ENCODE results near the gene MET. TPM values are rescaled to one million over a fixed set of nuclear protein-coding genes. Genes with fewer than 3 reads are reported as not detected.

Gene MET
- total and polyA plus RNA-seq, 2 of the 13 experiments (the other 11 are each of a cell fraction or from before 2014, with no cell fraction given): 21.8 to 31.5 TPM

- TF ChIP-seq KLF15 (CRISPR knock-in tag; IDR thresholded peaks at IDR 0.05; ENCODE audit: borderline replicate concordance) (no peak), SP140L (CRISPR knock-in tag; IDR thresholded peaks at IDR 0.05; ENCODE audit: borderline replicate concordance) (no peak), E2F2 (CRISPR knock-in tag; IDR thresholded peaks at IDR 0.05; ENCODE audit: borderline replicate concordance) (no peak), ETV5 (CRISPR knock-in tag; IDR thresholded peaks at IDR 0.05; ENCODE audit: borderline replicate concordance) (peak; percentile 43; the same call in 1 of the 2 replicates), ELK4 (CRISPR knock-in tag; IDR thresholded peaks at IDR 0.05; ENCODE audit: borderline replicate concordance) (no peak), TCF12 (IDR thresholded peaks at IDR 0.05) (no peak), TCF12 (CRISPR knock-in tag; IDR thresholded peaks at IDR 0.05) (peak; percentile 33; the same call in 1 of the 2 replicates), ZNF790 (CRISPR knock-in tag; IDR thresholded peaks at IDR 0.05; ENCODE audit: borderline replicate concordance) (no peak), RBM39 (IDR thresholded peaks at IDR 0.05; ENCODE audit: low read depth, low read length, poor library complexity, severe bottlenecking) (no peak), TCF7 (IDR thresholded peaks at IDR 0.05; ENCODE audit: low read depth) (peak; percentile 87), MAX (IDR thresholded peaks at IDR 0.05) (peak; percentile 36; the same call in 1 of the 2 replicates), NR2F2 (IDR thresholded peaks at IDR 0.05; ENCODE audit: borderline replicate concordance, low read depth) (peak; percentile 77), ZNF142 (CRISPR knock-in tag; IDR thresholded peaks at IDR 0.05) (0 out of 2 replicates have a peak, but pooled peaks have one; percentile 1), ZKSCAN5 (CRISPR knock-in tag; IDR thresholded peaks at IDR 0.05) (no peak), SOX5 (CRISPR knock-in tag; IDR thresholded peaks at IDR 0.05; ENCODE audit: borderline replicate concordance) (peak; percentile 81), ARNT (IDR thresholded peaks at IDR 0.05) (no peak), SMARCE1 (IDR thresholded peaks at IDR 0.05; ENCODE audit: borderline replicate concordance) (no peak), JARID2 (CRISPR knock-in tag; IDR thresholded peaks at IDR 0.05; ENCODE audit: insufficient replicate concordance) (no peak), HMG20A (CRISPR knock-in tag; IDR thresholded peaks at IDR 0.05; ENCODE audit: borderline replicate concordance) (peak; percentile 72)
Observed at GRCh38 chr7:116810267-116811116, 138.5 kb downstream of the MET start (continued).

Measured in HepG2 (cell line).